ENCODE results near the gene IFT81.

The IFT81 gene

GRCh38 chr12:110134691-110135411 lies 10.7 kb downstream of the IFT81 start:
- no peak overlapping the region for H3K27ac ChIP-seq (ENCODE audit: low read depth, low read length)
- H3K4me3 ChIP-seq (ENCODE audit: low read depth in 1 of 2, low read length in 2 of 2): no peak overlapping the region
- H3K27me3 ChIP-seq (ENCODE audit: control insufficient read depth in 1 of 2, insufficient read depth in 2 of 2, low read length in 2 of 2): no peaks in the 10 kb centered on the region
- no peaks in the 10 kb centered on the region for H3K9me3 ChIP-seq (ENCODE audit: low read length)
- no peak overlapping the region for H3K9ac ChIP-seq (ENCODE audit: low read length)
- peaks cover 21% of the 10 kb centered on the region for H3K36me3 ChIP-seq (ENCODE audit: insufficient read depth, low read length)
- peaks cover 5% of the 10 kb centered on the region for H3K4me1 ChIP-seq (ENCODE audit: insufficient read depth, low read length)

GRCh38 chr12:110135806-110136205 lies 11.6 kb downstream of the IFT81 start:
- no peak overlapping the region for H3K9ac ChIP-seq (ENCODE audit: low read length)
- H3K36me3 ChIP-seq (ENCODE audit: insufficient read depth, low read length): peaks cover 21% of the 10 kb centered on the region
- H3K27ac ChIP-seq (ENCODE audit: low read depth, low read length): no peak overlapping the region
- H3K4me1 ChIP-seq (ENCODE audit: insufficient read depth, low read length): peaks cover 5% of the 10 kb centered on the region
- no peaks in the 10 kb centered on the region for H3K9me3 ChIP-seq (ENCODE audit: low read length)
- no peaks in the 10 kb centered on the region for H3K27me3 ChIP-seq (ENCODE audit: control insufficient read depth in 1 of 2, insufficient read depth in 2 of 2, low read length in 2 of 2)
- H3K4me3 ChIP-seq (ENCODE audit: low read depth in 1 of 2, low read length in 2 of 2): no peak overlapping the region

- Histone ChIP-seq H3K27ac (ENCODE audit: low read depth, low read length) (no peak overlapping the region), H3K36me3 (ENCODE audit: insufficient read depth, low read length) (peaks cover 21% of the 10 kb centered on the region), H3K27me3 (ENCODE audit: control insufficient read depth in 1 of 2, insufficient read depth in 2 of 2, low read length in 2 of 2) (no peaks in the 10 kb centered on the region), H3K4me1 (ENCODE audit: insufficient read depth, low read length) (peaks cover 5% of the 10 kb centered on the region), H3K4me3 (ENCODE audit: low read depth in 1 of 2, low read length in 2 of 2) (no peak overlapping the region), H3K9ac (ENCODE audit: low read length) (no peak overlapping the region), H3K9me3 (ENCODE audit: low read length) (no peaks in the 10 kb centered on the region)
These were observed 13.6 kb downstream of the IFT81 start for GRCh38 chr12:110137786-110138185.

- no peaks in the 10 kb centered on the region for H3K4me1 ChIP-seq (ENCODE audit: insufficient read depth, low read length)
- H3K27me3 ChIP-seq (ENCODE audit: control insufficient read depth in 1 of 2, insufficient read depth in 2 of 2, low read length in 2 of 2): no peaks in the 10 kb centered on the region
- H3K9me3 ChIP-seq (ENCODE audit: low read length): no peaks in the 10 kb centered on the region
- no peak overlapping the region for H3K4me3 ChIP-seq (ENCODE audit: low read depth in 1 of 2, low read length in 2 of 2)
- H3K27ac ChIP-seq (ENCODE audit: low read depth, low read length): no peak overlapping the region
- H3K36me3 ChIP-seq (ENCODE audit: insufficient read depth, low read length): peaks cover 8% of the 10 kb centered on the region
- no peak overlapping the region for H3K9ac ChIP-seq (ENCODE audit: low read length)
These were observed 17.2 kb downstream of the IFT81 start for GRCh38 chr12:110141389-110141788.

GRCh38 chr12:110146986-110147385 lies 22.8 kb downstream of the IFT81 start:
- Histone ChIP-seq H3K4me3 (ENCODE audit: low read depth in 1 of 2, low read length in 2 of 2) (no peak overlapping the region), H3K9ac (ENCODE audit: low read length) (no peak overlapping the region), H3K4me1 (ENCODE audit: insufficient read depth, low read length) (no peaks in the 10 kb centered on the region), H3K9me3 (ENCODE audit: low read length) (no peaks in the 10 kb centered on the region), H3K36me3 (ENCODE audit: insufficient read depth, low read length) (peaks cover 12% of the 10 kb centered on the region), H3K27ac (ENCODE audit: low read depth, low read length) (no peak overlapping the region), H3K27me3 (ENCODE audit: control insufficient read depth in 1 of 2, insufficient read depth in 2 of 2, low read length in 2 of 2) (no peaks in the 10 kb centered on the region)

GRCh38 chr12:110149086-110149660 lies 25.0 kb downstream of the IFT81 start:
- Histone ChIP-seq H3K4me1 (ENCODE audit: insufficient read depth, low read length) (no peaks in the 10 kb centered on the region), H3K9me3 (ENCODE audit: low read length) (no peaks in the 10 kb centered on the region), H3K27ac (ENCODE audit: low read depth, low read length) (no peak overlapping the region), H3K36me3 (ENCODE audit: insufficient read depth, low read length) (peaks cover 12% of the 10 kb centered on the region), H3K27me3 (ENCODE audit: control insufficient read depth in 1 of 2, insufficient read depth in 2 of 2, low read length in 2 of 2) (no peaks in the 10 kb centered on the region), H3K9ac (ENCODE audit: low read length) (no peak overlapping the region), H3K4me3 (ENCODE audit: low read depth in 1 of 2, low read length in 2 of 2) (no peak overlapping the region)

- Histone ChIP-seq H3K36me3 (ENCODE audit: insufficient read depth, low read length) (peaks cover 13% of the 10 kb centered on the region), H3K4me3 (ENCODE audit: low read depth in 1 of 2, low read length in 2 of 2) (no peak overlapping the region), H3K27ac (ENCODE audit: low read depth, low read length) (no peak overlapping the region), H3K27me3 (ENCODE audit: control insufficient read depth in 1 of 2, insufficient read depth in 2 of 2, low read length in 2 of 2) (no peaks in the 10 kb centered on the region), H3K9ac (ENCODE audit: low read length) (no peak overlapping the region), H3K4me1 (ENCODE audit: insufficient read depth, low read length) (peaks cover 5% of the 10 kb centered on the region), H3K9me3 (ENCODE audit: low read length) (peaks cover 10% of the 10 kb centered on the region)
These were observed 32.6 kb downstream of the IFT81 start for GRCh38 chr12:110156766-110157165.

- Histone ChIP-seq H3K27ac (ENCODE audit: low read depth, low read length) (no peak overlapping the region), H3K9me3 (ENCODE audit: low read length) (peaks cover 10% of the 10 kb centered on the region), H3K36me3 (ENCODE audit: insufficient read depth, low read length) (peaks cover 13% of the 10 kb centered on the region), H3K4me1 (ENCODE audit: insufficient read depth, low read length) (peaks cover 5% of the 10 kb centered on the region), H3K4me3 (ENCODE audit: low read depth in 1 of 2, low read length in 2 of 2) (no peak overlapping the region), H3K9ac (ENCODE audit: low read length) (no peak overlapping the region), H3K27me3 (ENCODE audit: control insufficient read depth in 1 of 2, insufficient read depth in 2 of 2, low read length in 2 of 2) (no peaks in the 10 kb centered on the region)
These were observed 33.4 kb downstream of the IFT81 start for GRCh38 chr12:110157539-110157938.

GRCh38 chr12:110159671-110160245 lies 35.6 kb downstream of the IFT81 start:
- Histone ChIP-seq H3K4me1 (ENCODE audit: insufficient read depth, low read length) (peaks cover 4% of the 10 kb centered on the region), H3K27ac (ENCODE audit: low read depth, low read length) (no peak overlapping the region), H3K4me3 (ENCODE audit: low read depth in 1 of 2, low read length in 2 of 2) (no peak overlapping the region), H3K36me3 (ENCODE audit: insufficient read depth, low read length) (peaks cover 13% of the 10 kb centered on the region), H3K9me3 (ENCODE audit: low read length) (peaks cover 10% of the 10 kb centered on the region), H3K27me3 (ENCODE audit: control insufficient read depth in 1 of 2, insufficient read depth in 2 of 2, low read length in 2 of 2) (no peaks in the 10 kb centered on the region), H3K9ac (ENCODE audit: low read length) (no peak overlapping the region)

GRCh38 chr12:110165540-110166159 lies 41.5 kb downstream of the IFT81 start:
- H3K4me1 ChIP-seq (ENCODE audit: insufficient read depth, low read length): no peaks in the 10 kb centered on the region
- no peaks in the 10 kb centered on the region for H3K27me3 ChIP-seq (ENCODE audit: control insufficient read depth in 1 of 2, insufficient read depth in 2 of 2, low read length in 2 of 2)
- peaks cover 10% of the 10 kb centered on the region for H3K36me3 ChIP-seq (ENCODE audit: insufficient read depth, low read length)

GRCh38 chr12:110168732-110169455 lies 44.7 kb downstream of the IFT81 start:
- H3K4me3 ChIP-seq (ENCODE audit: low read depth in 1 of 2, low read length in 2 of 2): no peak overlapping the region
- peaks cover 10% of the 10 kb centered on the region for H3K36me3 ChIP-seq (ENCODE audit: insufficient read depth, low read length)
- H3K27me3 ChIP-seq (ENCODE audit: control insufficient read depth in 1 of 2, insufficient read depth in 2 of 2, low read length in 2 of 2): no peaks in the 10 kb centered on the region
- no peaks in the 10 kb centered on the region for H3K4me1 ChIP-seq (ENCODE audit: insufficient read depth, low read length)
- H3K9me3 ChIP-seq (ENCODE audit: low read length): no peaks in the 10 kb centered on the region
- no peak overlapping the region for H3K27ac ChIP-seq (ENCODE audit: low read depth, low read length)
- no peak overlapping the region for H3K9ac ChIP-seq (ENCODE audit: low read length)

More at GRCh38 chr12:110165540-110166159, 41.5 kb downstream of the IFT81 start:
- H3K9me3 ChIP-seq (ENCODE audit: low read length): no peaks in the 10 kb centered on the region
- H3K27ac ChIP-seq (ENCODE audit: low read depth, low read length): no peak overlapping the region
- no peak overlapping the region for H3K4me3 ChIP-seq (ENCODE audit: low read depth in 1 of 2, low read length in 2 of 2)
- H3K9ac ChIP-seq (ENCODE audit: low read length): no peak overlapping the region
